HG03159 (cell line): ENCODE data around the gene UBA3.

Experiments
- ATAC-seq: cut with Tn5 transposase; IDR thresholded peaks from one replicate; pipeline ENCODE4 v1.9.1; 2021; ENCODE audit warnings: mild to moderate bottlenecking, moderate library complexity; ENCODE audit not compliant: unreplicated experiment

Gene UBA3

GRCh38 chr3:69072928-69073327, 7.2 kb downstream of the UBA3 start:
- ATAC-seq: no peak

- ATAC-seq: no peak
These were observed 14.0 kb downstream of the UBA3 start for GRCh38 chr3:69066121-69066520.

GRCh38 chr3:69065318-69065964, 14.7 kb downstream of the UBA3 start:
- no peak for ATAC-seq

GRCh38 chr3:69063636-69064035, 16.5 kb downstream of the UBA3 start:
- ATAC-seq: no peak

- no peak for ATAC-seq
These were observed 20.5 kb downstream of the UBA3 start for GRCh38 chr3:69059688-69060087.

- ATAC-seq: no peak
These were observed 21.3 kb downstream of the UBA3 start for GRCh38 chr3:69058947-69059224.

- peak; percentile 100 for ATAC-seq
These were observed 21.8 kb downstream of the UBA3 start for GRCh38 chr3:69058180-69058946.

- ATAC-seq: peak; percentile 3
These were observed 27.7 kb downstream of the UBA3 start for GRCh38 chr3:69052472-69052898.

- peak; percentile 98 for ATAC-seq
These were observed 28.3 kb downstream of the UBA3 start, which contains the start of gene TMF1 for GRCh38 chr3:69051756-69052471. Gene TMF1 (minus strand): TSS chr3:69052333. CDS start chr3:69052086, 247 bp downstream.

- no peak for ATAC-seq
These were observed 31.2 kb downstream of the UBA3 start for GRCh38 chr3:69048990-69049389.

GRCh38 chr3:69044608-69045007, 35.6 kb downstream of the UBA3 start:
- ATAC-seq: no peak

- ATAC-seq: no peak
These were observed 46.7 kb downstream of the UBA3 start for GRCh38 chr3:69033470-69033869.

GRCh38 chr3:69032737-69033136, 47.4 kb downstream of the UBA3 start:
- no peak for ATAC-seq

- no peak for ATAC-seq
These were observed 48.0 kb downstream of the UBA3 start for GRCh38 chr3:69032142-69032541.

GRCh38 chr3:69031635-69032034, 48.5 kb downstream of the UBA3 start:
- ATAC-seq: no peak

GRCh38 chr3:69020857-69021256, 59.3 kb downstream of the UBA3 start:
- ATAC-seq: no peak

- ATAC-seq: no peak
These were observed 59.7 kb downstream of the UBA3 start for GRCh38 chr3:69020424-69020823.

- no peak for ATAC-seq
These were observed 63.3 kb downstream of the UBA3 start for GRCh38 chr3:69016901-69017300.

GRCh38 chr3:69016102-69016501, 64.1 kb downstream of the UBA3 start:
- no peak for ATAC-seq

- ATAC-seq: no peak
These were observed 66.1 kb downstream of the UBA3 start for GRCh38 chr3:69014022-69014580.

GRCh38 chr3:69013253-69014021, 66.7 kb downstream of the UBA3 start, which contains the start of gene EOGT:
Gene EOGT (minus strand): TSS chr3:69013684. CDS start chr3:69009846, 3,838 bp downstream.
- peak; percentile 79 for ATAC-seq
